ENCODE data around the gene POLR2F. TPM values are rescaled to one million over a fixed set of nuclear protein-coding genes. Genes with fewer than 3 reads are reported as not detected.

Gene POLR2F
- total RNA-seq = 32.3 TPM

GRCh38 chr22:37953437-37954179 lies at the start of gene POLR2F, which contains the start of gene C22orf23:
Gene POLR2F (plus strand): TSS chr22:37953699. CDS start chr22:37953788, 89 bp downstream.
Gene C22orf23 (minus strand): TSS chr22:37953601. CDS start chr22:37953149, 452 bp downstream.

DNA sequence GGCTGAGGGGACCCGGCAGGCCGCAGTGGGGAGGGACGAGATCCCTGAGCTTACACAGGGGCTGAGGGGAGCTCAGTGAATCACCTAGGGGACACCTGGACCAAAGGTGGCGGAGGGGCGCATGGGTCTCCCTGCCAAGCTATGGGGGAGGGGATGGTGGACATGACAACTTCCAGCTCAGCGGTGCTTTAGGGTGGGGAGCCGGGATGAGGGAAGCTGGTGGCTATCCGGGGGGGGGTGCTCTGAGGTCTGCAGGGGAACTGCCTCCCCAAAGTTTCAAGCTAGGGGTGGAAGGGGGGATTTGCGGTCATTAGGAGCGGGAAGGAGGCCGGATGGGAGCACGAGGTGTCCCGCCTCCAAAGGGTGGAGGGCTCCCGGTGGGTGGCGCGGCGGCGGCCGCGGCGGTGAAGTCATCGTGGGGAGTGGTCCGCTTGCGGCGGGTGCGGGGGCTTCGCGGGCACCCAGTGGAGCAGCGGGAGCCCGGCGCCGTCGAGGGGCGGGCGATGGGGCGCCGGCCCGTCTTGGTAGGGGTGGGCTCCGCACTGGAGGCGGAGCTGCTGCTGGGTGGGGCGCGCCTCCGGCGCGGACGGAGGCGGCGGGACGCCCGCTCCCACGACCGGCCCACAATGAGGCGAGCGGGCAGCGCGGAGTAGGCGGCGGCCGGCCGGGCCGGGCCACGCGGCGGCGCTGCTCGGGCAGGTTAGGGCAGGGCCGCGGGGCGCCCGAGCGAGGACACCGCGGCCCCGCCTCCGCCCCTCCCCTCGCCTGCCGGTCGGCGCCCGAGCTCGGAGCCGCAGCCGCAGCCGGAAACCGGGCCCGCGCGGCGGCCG lies 47.8 kb upstream of the POLR2F start, which contains the start of gene MICALL1:
Gene MICALL1, plus strand, starts transcription at position 764 of the 830 bp plus-strand sequence. CDS start 126 bp downstream, outside the sequence.

DNA sequence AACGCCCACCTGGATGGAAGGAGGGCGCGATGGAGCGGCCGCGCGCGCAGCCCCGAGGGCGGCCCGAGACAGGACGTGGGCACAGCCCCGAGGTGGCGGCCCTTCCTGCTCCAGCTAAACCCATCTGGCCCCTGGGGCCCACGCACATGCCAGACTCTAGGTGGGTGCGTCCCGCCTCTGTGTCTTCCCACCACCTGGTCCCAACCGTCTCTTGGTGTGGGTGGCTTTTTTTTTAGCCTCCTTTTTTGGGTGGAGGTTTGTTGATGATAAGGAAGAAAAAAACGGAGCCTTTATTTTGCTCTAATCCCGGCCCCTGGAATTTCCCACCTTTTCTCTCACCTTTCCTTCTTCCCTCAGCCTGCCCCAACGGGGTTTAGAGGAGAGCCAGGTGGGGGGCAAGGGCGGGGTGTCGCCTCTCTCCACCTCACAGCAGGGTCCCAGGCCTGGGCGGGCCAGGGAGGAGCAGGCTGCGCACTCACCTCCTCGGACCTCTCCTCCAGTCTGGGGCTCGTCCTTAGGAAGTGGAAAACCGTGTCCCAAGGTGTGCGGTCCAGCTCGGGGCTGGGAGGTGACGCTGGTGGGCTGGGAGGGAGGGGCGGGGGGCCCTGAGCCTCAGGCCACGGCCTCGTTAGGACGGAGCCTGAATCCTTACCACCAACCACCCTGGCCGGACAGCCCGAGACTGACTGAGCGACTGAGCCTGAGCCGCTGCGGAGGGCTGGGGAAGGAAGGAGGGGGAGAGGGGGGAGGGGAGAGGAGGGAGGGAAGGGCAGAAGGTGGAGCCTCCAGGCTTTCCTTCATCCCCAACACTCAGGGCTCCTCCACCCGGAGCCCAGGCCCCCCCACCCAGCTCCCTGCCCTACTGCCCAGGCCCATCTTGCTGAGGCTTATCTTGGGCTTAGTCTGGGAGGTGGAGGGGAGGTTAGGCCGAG lies 30.6 kb downstream of the POLR2F start, which contains the start of gene SOX10:
Gene SOX10, minus strand, starts transcription at position 696 of the 932 bp plus-strand sequence. CDS start 771 bp downstream, outside the sequence.

Other genes with a start within 250 kb of the POLR2F start
- 16.9 TPM for gene GCAT, start 145.8 kb upstream of the POLR2F start, total RNA-seq
- 0.23 TPM for gene GALR3, start 130.3 kb upstream of the POLR2F start, total RNA-seq
- gene ANKRD54, start 109.4 kb upstream of the POLR2F start, total RNA-seq = 23.7 TPM
- 592 TPM for gene EIF3L, start 104.3 kb upstream of the POLR2F start, total RNA-seq
- 26.1 TPM for gene MICALL1, start 47.4 kb upstream of the POLR2F start, total RNA-seq
- gene C22orf23, start 98 bp upstream of the POLR2F start, total RNA-seq = 0.64 TPM
- 1.9 TPM for gene SOX10, start 30.9 kb downstream of the POLR2F start, total RNA-seq
- gene PICK1, start 103.7 kb downstream of the POLR2F start, total RNA-seq = 32.1 TPM
- gene SLC16A8, start 130.5 kb downstream of the POLR2F start, total RNA-seq = 2.2 TPM
- gene BAIAP2L2, start 157.0 kb downstream of the POLR2F start, total RNA-seq = 4.5 TPM
- gene PLA2G6, start 228.1 kb downstream of the POLR2F start, total RNA-seq = 45.4 TPM
- gene MAFF, start 248.3 kb downstream of the POLR2F start, total RNA-seq = 17.2 TPM